Inferior parietal cortex (tissue), 1 donor: ENCODE measurements around the gene GATA6.
"Not testable (repeated sequence)": the region's sequence is repeated elsewhere in the genome, so short reads cannot be mapped to it uniquely, and the experiment has no call there.

Experiments used
- DNase-seq: peaks from one replicate; pipeline ENCODE4 v3.0.0-alpha.2; 2016; ENCODE audit errors: extremely low spot score

Gene GATA6

DNA sequence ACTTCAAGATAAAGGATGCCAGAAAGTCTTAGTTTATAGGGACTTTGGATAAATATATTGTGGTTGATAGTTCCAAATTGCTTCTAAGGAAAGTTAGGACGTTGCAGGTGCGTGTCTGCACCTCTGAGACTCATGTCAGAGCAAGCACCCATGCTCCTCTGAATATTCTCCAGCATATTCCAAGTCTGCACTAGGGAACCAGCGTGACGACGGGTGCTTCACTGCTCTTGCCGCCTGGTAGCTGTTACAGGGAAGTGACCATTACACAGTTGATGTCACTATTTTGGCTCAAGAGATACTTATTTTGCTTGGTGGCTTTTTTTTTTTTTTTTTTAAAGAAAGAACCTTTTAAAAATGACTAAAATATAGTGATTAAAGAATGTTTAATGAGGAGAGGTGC is 35.6 kb downstream of the GATA6 start:
- no peak for DNase-seq

DNA sequence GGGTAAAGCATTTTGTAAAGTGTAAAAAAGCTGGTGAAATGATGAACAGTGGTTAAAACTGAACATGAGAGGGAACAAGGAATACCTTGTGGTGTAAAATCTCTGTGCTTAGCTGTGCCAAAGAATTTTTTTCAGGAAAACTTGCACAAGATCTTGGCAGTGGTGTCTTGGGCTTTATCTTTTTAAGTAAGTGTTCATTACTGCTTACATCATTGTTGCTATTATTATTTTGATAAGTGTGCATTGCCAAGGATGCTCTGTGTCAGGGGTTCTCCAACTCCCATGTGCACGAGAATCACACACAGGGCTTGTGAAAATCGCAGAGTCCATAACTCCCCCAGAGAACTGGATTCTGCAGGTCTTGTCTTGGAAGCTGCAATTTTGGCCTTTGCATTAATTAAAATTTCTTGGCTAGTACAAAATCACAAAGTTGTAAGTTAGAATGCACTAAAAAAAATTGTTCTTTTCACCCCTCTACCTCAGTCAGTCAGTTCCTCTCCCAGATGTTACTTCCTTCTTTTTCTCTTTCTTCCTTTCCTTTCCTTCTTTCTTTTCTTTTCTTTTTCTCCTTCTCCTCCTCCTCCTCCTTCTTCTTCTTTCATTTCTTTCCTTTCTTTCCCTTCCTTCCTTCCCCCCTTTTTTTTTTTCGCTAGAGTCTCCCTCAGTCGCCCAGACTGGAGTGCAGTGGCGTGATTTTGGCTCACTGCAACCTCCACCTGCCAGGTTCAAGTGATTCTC is 37.8 kb downstream of the GATA6 start:
- no peak for DNase-seq

DNA sequence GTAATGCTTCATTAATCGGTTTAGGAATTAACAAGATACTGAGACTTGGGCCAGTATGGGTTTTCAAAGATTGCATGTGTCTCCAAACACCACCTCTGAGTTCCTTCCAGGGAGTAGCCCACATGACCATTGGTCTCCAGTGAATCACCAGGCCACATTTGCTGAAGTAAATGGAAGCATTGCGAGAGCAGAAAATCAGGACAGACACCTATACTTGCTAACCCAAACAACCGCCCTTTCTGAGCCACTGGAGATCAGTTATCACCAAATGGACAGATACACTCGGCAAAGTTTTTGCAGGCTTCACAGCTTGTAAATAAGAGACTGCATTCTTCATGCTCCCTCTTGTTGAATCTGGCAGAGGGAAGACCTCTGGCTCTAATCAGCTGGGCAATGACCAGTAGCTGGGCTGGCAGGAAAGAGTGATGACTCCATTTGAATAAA is 40.9 kb downstream of the GATA6 start:
- no peak for DNase-seq

DNA sequence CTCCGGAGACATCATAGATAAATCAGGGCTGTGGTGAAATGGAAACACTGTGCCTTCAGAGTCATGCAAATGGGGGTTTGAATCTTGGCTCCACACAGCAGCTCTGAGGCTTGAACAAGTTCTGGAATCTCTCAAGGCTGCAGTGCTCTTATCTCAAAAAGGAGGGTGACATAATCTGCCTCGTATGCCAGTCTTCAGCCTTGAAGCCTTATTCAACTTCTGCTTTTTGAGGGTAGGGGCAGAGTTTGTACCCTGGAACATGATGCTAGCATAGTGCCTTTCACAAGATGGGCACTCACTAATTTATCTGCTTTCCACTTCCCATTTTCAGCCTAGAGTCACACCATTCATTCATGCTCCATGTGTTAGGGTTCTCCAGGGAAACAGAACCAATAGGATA is 42.3 kb downstream of the GATA6 start:
- DNase-seq = no peak

DNA sequence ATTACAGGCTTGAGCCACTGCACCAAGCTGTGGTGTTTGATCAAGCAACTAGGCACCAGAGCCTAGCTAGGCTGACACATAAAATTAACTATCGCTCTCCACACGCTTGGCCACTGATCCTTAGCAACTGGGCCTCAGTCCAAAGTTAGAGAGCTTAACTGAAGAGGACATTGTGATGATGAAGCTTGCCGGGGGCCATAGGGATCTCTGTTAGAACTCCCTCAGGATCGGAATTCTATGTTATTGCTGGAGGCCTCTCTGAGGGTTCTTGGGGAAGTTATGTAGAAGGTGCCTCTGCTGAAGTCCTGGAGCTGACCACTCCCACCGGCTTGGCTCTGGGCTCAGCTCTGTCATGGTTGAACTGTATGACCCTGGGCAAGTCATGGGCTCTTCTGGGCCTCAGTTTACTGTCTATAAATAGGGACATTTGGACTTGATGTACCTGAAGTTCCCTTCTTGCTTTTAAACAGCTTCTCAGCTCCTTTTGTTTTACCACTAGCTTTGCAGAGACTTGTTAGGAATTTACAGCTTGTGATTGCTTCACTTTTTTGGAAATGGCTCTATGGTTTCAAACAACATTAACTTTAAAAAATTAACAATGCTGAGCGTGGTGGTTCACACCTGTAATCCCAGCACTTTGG is 44.1 kb downstream of the GATA6 start:
- no peak for DNase-seq

DNA sequence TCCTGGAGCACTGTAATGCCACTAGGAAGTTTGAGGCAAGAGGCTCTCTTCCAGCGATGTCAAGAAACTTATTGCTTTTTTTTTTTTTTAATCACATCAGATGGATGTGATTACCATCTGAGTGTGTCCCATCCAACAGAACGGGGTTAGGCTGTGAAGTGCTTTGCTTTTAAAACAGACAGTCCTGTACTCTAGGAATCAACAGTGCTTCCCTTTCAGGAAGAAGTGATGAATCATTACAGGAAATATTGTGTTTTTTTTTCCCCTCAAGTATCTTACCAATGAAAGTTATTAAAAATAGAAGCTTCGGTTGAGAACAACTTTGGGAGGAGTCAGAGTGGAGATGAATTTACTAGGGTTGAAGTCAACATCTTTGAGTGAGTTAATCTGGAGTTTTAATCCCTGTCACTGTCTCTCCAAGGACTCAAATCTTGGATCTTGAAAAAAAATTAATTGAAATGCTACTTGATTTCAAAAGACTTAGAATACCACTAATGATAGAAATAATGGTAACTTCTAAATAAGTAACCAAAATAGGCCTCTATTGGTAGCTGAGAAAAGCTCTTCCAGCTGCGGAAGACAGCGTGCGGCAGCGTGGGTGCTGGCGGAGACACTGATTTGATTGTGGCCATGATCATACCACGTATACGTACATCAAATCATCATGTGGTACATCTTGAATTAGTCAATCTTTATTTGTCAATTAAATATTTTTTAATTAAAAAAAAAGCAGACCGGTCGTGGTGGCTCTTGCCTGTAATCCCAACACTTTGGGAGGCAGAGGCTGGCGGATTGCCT is 45.5 kb downstream of the GATA6 start:
- DNase-seq = no peak

DNA sequence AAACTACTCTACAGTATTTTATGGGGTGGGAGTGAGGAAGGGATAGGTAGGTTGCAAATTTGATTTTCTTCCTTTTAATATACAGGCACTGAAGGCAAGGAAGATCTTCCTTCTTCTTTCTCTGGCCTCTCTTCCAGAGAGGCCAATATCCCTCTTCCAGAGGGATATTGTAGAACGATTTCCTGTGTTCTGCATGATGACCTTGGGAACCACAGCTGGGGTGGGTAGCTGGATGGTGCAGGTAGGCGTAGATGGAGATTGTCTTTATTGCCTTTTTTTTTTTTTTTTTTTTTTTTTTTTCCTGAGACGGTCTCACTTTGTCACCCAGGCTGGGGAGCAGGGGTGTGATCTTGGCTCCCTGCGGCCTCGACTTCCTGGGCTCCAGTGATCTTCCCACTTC is 49.4 kb downstream of the GATA6 start:
- no peak for DNase-seq

DNA sequence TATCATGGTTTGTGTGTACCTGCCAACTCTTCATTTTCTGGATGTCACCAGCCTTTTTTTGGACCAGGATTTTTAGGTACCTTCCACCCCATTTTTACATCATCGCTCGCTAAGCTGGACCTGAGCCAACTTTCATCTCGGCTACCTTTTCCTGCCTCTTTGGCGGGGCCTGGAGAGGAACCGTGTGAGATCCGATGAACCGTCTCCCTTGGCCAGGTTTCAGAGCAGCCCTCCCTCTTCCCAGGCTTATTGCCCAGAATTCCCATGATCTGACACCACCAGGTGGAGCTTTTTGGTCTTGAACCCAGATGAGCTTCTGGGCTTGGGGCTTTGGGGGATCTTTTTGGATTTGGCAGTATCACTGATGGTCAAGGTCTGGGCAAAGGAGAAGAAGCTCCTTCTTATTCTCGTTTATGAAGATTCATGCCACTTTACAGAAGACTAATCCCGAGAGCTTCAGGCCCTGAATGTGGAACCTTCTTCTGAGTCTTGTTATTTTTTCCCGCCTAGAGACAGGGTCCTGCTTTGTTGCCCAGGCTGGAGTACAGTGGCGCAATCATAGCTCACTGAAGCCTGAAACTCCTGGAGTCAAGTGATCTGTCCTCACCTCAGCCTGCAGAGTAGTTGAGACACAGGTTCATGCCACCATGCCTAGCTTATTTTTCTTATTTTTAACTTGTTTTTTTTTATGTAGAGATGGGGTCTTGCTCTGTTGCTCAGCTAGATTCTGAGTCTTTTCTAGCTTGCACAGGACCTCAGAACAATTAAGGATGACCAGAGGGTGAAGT is 50.4 kb downstream of the GATA6 start:
- no peak for DNase-seq

DNA sequence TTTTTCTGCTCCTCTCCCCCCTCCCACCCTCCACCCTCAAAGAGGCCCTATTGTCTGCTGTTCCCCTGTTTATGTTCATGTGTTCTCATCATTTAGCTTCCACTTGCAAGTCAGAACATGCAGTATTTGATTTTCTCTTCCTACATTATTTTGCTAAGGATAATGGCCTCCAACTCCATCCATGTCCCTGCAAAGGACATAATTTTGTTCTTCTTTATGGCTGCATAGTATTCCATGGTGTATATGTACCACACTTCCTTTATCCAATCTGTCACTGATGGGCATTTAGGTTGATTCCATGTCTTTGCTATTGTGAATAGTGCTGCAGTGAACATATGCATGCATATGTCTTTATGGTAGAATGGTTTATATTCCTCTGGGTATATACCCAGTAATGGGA is 51.2 kb downstream of the GATA6 start:
- not testable (repeated sequence) for DNase-seq

DNA sequence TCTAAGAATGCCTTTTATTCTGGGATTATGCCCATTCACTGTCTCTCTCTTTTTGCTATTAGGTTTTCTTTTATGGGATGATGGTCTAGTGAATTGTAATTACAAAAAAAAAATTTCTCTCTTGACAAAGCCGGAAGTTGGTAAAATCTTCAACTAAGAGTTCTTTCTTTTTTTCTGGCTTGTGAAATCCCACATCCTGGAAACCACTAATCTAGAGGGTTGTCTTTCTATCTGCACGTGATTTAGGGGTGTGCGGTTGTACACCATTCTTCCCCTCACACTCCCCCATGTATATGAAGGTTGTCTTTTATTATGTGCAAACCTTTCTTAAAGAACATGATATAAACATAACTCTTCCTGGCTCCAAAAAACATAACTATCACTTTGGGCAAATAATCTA is 52.0 kb downstream of the GATA6 start:
- DNase-seq = no peak

DNA sequence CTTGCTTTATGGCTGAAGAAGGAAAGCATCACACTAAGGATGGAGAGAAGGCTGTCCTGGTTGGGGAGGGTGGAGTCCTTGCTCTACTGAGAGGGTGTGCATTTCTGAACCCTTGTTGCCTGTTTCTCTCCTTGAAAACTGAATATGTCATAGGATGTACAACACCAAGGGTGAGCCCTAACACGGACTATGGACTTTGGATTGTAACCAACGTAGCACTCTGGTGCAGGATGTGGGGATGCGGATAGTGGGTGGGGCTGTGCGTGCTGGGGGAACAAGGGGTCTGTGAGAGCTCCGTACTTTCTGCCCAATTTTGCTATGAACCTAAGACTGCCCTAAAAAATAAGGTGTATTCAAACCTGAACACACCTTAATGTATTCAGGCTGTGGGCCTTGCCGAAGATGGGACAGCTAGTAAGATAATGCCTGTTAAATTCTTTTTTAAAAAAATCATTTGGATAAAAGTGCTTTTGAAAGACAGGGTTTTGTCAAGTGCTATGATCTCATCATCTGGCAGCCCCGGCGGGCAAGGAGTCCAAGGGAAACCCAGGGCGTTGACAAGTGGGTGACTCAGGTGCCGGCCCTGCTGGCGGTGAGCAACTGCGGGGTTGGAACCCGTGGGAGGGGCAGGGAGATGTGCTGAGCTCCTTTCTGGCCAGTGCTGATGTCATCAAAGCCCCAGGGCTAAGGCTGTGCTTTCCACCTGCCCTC is 54.0 kb downstream of the GATA6 start:
- no peak for DNase-seq

DNA sequence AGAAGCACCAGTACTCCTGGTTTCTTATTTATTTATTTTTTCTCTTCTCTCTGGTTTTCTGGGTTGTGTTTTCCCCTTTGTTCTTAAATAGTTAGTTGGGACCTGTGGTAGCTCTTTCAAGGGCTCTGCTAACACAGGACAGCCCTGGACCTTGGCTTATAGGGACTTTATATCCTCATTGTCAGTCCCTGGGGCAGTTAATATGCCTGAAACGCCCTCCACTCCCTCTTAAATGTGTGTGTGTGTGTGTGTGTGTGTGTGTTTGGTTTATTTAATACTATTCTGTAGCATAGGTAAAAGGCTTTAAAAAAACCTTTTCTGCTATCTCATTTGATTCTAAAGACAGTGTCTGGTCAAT is 54.6 kb downstream of the GATA6 start:
- no peak for DNase-seq

DNA sequence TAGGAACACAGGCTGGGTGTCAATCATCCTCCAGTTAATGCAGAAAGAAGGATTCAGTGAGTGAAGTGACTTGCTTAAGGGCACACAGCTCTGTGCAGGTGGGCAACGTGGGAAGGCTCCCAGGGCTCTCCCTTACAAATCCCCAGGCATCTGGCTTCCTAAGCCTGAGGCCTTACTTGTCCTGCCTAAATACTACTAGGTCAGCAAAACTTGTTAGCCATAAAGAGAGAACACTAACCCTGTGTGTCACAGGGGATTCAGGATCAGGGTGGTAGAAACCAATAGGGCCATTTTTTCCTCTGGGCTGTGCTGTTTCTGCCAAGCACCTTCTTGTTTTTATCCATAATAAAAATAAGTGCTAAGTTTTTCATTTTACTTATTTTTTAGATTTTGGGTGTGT is 55.0 kb downstream of the GATA6 start:
- no peak for DNase-seq

DNA sequence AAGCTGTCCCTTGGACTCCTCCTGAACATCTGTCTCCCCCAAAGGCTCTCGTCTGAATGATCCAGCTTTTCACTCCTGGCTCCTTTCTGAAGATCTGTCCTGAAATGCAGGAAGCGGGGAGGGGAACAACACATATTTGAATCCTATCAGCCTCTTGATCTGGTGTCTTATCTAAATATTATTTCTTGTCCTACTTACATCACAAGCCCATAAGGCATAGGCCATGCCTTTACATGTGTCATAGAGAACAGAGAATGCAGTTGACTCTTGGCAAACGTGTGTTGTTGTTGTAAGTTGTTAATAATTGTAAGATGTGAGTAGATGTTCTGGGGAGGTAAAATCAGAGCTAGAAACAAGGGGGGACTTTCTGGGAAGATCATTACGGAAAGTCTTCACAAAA is 57.4 kb downstream of the GATA6 start:
- DNase-seq = no peak

DNA sequence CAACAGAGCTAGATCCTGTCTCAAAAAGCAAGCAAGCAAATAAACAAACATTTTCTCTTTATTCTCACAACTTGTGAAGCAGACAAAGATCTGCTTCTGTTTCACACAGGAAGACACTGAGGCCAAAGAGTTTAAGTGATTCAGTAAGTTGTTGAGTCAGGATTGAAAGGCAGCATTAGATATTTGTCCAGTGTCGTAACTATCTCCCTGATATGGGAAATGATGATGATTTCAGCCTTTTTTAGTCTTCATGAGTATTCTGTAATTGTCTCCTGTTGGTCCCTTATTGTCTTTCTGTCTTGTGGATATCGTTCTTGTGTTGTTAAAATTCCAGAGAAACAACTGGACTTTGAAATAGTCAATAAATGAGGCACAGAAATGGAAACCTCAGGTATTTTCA is 59.6 kb downstream of the GATA6 start:
- DNase-seq = no peak

DNA sequence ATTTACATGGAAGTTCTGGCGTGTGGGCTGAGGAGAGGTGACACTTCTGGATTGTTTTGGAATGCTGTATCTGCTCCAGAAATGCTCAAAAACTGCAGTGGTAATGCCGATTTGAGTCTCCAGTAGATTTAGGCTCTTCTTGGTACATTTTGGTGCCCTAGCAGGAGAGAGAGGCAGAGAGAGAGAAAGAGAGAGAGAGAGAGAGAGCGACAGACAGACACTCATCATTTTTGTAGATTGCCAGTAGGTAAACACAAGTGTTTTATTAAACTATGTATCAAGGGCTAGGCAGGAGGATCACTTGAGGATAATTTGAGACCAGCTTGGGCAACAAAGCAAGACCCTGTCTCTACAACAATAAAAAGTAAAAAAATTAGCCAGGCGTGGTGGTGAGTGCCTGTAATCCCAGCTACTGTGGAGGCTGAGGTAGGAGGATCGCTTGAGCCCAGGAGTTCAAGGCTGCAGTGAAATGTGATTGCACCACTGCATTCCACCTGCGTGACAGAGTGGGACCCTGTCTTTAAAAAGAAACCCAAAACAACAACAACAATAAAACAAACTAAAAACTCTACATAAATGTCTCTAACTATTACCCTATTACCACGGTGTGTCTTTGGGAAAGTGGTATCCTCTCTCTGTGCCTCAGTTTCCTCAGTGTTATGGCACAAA is 60.2 kb downstream of the GATA6 start:
- DNase-seq = no peak

DNA sequence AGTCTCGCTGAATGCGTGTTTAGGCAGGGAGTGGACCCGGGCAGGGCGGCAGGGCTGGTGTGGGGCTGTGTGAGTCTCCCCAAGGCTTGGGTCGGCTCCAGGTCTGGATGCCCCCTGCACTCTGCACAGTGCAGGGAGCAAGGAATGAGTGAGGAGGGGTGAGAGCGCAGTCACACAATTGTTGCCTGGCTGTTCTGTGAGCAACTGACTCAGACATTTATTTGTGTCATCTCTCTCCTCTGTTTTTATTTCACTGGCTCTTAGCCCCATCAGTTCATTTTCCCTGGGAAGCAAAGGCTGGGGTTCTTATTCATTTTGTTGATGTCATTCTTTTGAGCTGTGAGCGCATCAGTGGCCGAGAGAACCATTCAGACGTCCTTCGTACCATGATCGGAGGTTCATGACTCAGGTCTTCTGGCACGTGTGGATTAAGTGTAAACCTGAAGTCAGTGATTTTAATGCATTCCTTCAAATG is 61.1 kb downstream of the GATA6 start:
- DNase-seq = no peak

DNA sequence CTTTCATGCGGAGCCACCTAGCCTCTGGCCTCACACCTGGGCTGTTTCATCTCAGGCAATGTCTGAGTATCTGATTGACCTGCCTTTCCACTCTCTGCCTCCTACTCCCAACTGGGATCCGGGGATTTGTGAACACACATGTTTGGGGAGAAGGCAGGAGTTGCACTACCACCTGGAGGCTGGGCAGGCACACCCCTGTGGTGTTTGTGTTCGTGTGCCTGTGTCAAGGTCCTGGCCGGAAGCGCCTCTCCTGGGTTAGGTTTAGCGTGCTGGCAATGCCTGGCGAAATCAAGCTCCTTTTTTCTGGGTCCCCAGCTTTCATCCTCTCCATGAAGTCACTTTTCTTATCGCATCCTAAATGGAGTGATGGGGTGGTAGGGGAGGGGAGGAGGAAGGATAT is 63.9 kb downstream of the GATA6 start:
- no peak for DNase-seq

DNA sequence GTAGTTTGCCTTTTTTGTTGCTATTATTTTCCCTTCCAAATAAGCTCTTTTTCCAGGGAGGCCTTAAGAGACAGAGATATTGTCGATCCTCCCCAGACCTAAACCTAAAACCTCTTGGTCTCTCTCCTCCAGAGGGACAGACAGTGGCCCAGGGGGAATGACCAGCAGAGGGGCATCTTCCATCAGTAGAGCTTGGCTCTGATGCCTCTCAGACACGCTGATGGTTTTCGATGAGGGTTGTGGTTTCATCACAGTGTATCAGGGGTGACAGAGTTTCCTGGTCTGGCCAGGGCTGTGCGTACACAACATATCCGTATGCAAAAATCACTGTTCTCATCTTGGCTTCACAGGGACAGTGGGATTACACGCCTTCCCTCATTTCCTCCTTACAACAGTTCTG is 68.6 kb downstream of the GATA6 start:
- no peak for DNase-seq

DNA sequence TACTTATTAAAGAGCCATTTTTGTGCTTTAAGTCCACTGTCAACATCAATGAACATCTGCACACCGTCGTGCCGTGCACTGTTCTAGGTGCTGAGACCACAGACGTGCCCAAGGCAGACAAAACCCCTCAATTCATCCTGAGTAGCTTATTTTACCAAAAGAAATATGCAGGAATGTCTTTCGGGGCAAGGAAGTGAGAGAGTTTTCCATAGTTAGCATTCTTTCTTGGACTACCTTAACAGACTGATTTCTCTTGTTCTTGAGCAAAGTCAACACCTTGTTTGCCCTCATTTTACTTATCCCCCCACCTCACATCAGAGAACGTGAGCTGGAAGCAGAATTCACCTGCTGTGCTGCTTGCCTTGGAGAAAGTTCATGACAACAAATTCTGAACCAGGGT is 69.3 kb downstream of the GATA6 start:
- no peak for DNase-seq

DNA sequence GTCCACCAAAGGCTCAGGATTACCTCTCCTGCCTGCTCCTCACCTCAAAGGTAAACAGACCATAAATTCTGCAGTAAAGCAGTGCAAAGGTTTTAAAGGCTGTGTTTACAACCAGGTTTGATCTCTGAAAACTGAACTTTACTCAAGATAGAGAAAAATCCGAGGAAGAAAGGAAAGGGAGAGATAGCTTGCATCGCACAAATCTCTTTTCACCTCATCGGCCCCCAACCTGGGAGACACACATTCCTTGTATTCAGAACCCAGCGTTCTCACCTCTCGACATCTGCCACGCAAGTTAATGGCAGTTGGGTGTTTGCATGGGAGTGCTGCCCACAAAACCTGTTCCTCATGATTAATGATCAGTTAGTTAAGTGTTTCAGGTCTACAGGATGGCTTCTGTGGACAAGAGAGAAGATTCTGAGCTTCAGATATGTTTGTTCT is 72.6 kb downstream of the GATA6 start:
- no peak for DNase-seq
